Prostate gland (tissue), 2 donors: Measurements from ENCODE around the gene CTNNA1.

Source experiments
- CTCF ChIP-seq, 4 experiments: fragments of 200-600 bp in 2 of 4; fragments of 450-650 bp in 2 of 4; sonication (generic) in 2 of 4; IDR thresholded peaks; 1 replicate in 3 of 4; 2 replicates in 1 of 4; pipeline ENCODE4 v1.5.1; 2016 to 2019; ENCODE audit warnings: antibody characterized with exemption in 4 of 4, mild to moderate bottlenecking in 2 of 4, moderate library complexity in 2 of 4
- POLR2A ChIP-seq: fragments of 450-650 bp; IDR thresholded peaks from one replicate; pipeline ENCODE4 v1.6.1; 2016; ENCODE audit warnings: antibody characterized with exemption, mild to moderate bottlenecking

- TF ChIP-seq POLR2A (no peak), CTCF (IDR thresholded peaks at IDR 0.05) (no peak)
Observed at GRCh38 chr5:138712324-138712723, 40.9 kb upstream of the CTNNA1 start.
